Measurements from ENCODE around the gene TMEM179.

Gene TMEM179

GRCh38 chr14:104554088-104554607 is 50.4 kb downstream of the TMEM179 start:
- DNase-seq: no peak

- DNase-seq: no peak
These were observed 51.1 kb downstream of the TMEM179 start for GRCh38 chr14:104553166-104554087.

GRCh38 chr14:104552738-104553125 is 51.8 kb downstream of the TMEM179 start:
- no peak for DNase-seq

DNA sequence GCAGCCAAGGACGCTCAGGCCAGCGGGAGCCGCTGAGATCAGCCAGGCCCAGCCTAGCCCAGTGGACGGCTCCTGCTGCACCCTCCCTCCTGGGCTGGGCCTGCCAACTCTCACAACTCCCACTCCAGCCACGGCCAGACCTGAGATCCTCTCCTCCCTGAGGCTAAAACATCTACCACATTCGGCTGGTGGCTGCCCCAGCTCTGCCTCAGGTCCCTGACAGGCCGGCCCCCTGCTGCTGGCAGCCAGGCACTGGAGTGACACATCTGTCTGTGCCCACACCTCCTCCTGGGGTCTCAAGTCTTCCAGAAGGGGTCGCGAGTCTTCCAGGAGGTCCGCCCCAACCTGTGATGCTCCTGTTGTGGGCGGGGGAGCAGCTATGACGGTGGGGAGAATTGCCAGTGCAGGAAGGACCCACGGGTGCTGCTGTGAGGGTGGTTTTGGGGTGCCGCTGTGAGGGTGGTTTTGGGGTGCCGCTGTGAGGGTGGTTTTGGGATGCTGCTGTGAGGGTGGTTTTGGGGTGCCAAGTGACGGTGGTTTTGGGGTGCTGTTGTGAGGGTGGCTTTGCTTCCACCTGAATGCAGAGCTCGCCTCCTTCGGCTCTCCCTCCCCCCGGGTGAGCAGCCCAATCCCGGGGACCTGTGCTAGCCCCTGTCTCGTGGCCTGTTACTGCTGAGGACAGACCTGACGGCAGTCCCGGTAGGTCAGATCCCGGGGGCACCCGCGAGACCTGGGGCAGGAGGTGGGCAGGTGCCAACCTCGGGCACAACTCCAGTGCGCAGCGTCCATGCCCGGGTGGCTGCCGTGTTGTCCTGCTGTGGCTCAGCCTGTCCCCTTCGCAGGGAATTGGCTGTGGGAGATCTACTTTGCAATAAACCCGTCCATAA is 52.5 kb downstream of the TMEM179 start:
- DNase-seq: no peak

DNA sequence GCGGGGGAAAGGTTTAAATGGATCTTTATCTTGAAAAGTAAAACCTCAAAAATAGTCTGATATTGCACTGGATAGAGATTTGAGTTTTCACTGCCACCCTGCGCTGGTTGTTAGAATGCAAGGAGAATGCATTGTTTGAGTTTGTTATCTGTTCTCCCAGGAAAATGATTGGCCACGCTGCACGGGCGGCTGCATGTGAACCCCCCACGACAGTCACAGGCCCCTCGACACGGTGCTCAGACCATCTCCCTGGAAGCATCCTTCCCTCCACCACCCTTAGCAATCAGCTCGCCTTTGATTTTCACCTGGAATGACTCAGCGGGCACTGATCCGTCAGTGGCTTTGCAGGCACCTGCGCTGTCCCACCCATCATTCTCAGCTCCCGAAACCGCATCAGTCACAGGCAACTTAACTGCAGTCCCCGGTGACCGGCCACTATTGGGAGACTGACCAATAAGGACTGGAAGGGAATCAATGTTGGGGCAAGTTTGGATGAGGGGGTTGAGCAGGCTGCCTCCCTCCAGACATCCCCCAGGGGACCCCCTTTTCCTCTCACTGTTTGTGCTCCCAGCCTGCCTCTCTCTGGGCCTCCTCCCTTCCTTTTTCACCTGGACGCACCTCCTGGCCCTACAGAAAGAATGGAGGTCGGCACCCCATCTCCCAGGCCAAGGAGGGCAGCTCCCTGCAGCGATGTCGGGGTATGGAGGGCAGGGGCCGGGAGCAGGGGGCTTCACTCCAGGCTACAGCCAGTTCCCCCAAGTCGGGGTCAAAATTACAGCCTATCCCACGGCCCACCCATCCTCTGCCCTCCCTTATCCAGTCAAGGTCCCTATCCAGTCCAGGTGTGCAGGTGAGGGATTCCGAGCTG is 53.5 kb downstream of the TMEM179 start:
- no peak for DNase-seq

- no peak for DNase-seq
These were observed 54.2 kb downstream of the TMEM179 start for GRCh38 chr14:104550340-104550860.

- no peak for DNase-seq
These were observed 54.8 kb downstream of the TMEM179 start for GRCh38 chr14:104549536-104550339.

- DNase-seq: no peak
These were observed 55.6 kb downstream of the TMEM179 start for GRCh38 chr14:104548802-104549535.

- no peak for DNase-seq
These were observed 56.4 kb downstream of the TMEM179 start for GRCh38 chr14:104547998-104548700.

- no peak for DNase-seq
These were observed 57.1 kb downstream of the TMEM179 start for GRCh38 chr14:104547310-104547997.

DNA sequence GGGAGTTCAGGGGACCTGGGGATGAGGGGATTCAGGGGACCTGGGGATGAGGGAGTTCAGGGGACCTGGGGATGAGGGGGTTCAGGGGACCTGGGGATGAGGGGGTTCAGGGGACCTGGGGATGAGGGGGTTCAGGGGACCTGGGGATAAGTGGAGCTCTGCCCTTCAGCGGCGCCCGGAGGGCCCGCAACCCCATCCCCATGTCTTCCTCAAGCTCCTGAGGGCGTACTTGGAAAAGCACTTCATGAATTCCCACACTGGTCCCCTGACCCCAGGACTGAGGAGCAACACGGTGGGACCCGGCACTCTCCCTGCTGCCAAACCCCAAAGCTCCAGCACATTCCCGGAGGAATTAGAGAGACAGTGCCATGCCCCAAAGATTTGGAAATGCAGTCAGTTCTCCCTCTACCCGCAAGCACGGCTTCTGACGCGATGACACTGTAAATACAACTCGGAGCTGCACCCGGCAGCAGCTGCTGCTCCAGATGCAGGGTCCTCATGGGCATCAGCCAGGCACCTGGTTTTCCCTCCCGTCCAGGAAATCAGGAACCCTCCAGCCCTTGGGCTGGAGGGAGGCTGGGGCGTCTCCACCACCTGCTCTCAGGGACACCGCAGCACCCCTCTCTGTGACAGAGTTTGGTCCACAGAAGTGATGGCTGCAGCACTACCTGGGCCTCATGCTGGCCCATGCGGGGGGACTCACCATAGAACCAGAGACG is 57.8 kb downstream of the TMEM179 start:
- no peak for DNase-seq

DNA sequence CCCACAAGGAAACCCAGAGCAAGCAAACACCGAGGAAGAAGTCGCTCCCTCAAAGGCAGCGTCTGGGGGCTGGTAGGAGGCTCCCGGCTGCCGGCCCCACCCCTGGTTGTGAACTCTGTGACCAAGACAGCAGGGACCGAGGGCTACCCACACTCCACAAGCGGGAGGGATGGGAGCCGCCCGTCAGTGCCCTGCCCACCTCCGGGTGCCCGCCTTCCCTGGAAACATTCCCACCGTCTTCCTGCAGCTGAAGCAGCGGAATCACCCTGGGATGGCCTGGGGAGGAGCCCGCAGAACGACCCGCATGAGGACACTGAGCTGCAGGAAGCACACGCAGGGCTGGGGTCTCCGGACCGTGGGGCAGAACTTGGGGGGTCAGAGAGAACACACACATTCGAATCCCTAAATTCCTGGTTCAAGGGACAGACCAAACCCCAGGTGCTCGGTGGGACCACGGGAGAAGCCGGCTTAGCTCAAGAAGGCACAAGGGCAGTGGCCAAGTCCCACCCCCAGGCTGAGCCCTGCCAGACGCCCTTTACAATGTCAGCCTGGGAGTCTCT is 58.5 kb downstream of the TMEM179 start:
- no peak for DNase-seq

GRCh38 chr14:104545151-104545941 is 59.2 kb downstream of the TMEM179 start:
- no peak for DNase-seq

GRCh38 chr14:104544362-104544961 is 60.1 kb downstream of the TMEM179 start:
- DNase-seq: no peak

DNA sequence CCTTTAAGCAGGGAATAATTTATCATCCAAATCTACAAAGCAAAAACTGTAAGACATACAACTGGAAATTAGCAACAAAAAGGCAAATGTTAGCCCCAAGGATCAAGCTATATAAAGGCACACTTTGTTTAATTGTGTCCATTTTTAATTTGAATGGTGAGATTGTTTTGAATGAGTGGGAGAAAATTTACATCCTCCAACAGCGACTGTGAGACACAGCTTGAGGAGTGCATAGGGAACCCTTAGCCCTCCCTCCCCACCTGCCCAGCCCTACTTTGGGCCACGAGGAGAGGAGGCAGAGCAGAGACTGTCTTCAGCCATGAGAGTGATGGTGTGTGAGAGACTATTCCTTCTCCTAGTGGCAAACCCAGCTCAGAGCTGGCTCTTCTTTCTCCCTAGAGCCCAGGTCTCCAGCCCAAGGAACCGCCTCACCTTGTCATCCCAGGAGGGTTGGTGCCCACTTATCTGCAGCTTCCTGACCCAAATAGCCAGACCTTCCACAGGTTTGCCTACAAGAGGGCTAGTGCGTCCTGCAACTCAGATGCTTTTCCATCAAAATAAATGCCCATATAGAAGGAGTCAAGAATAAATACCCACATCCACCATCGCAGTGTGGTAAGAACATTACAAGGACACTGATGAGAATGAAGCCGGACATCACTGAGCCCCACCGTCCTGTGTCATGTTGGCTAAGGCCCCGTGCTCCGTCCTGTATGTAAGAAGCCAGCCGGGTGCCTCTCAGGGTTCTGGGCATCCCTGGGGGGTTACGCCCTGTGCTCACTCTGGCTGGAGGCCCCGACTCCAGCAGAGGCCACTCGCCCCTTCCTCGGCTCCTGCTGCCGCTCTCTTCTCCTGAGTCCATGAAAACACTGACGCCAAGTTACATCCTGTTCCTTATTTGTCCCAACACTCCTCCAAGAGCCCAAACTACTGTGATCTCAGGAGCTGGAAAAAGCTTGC is 61.4 kb downstream of the TMEM179 start:
- DNase-seq: no peak
